Endothelial cell (in vitro differentiated cells): ENCODE measurements around the gene APOL6. TPM values are rescaled to one million over a fixed set of nuclear protein-coding genes. Genes with fewer than 3 reads are reported as not detected.

Experiments used
- DNase-seq: peaks from one replicate; pipeline ENCODE4 v3.0.0; 2021; ENCODE audit warnings: low spot score
- H3K27ac Mint-ChIP-seq: one replicate; pipeline ENCODE4 v1.8.0; 2021; ENCODE audit warnings: mixed read lengths, inconsistent platforms; ENCODE audit not compliant: unreplicated experiment
- H3K27me3 Mint-ChIP-seq: one replicate; pipeline ENCODE4 v1.8.0; 2021; ENCODE audit warnings: mild to moderate bottlenecking, moderate library complexity, mixed read lengths, inconsistent platforms; ENCODE audit not compliant: unreplicated experiment
- H3K36me3 Mint-ChIP-seq: one replicate; pipeline ENCODE4 v1.8.0; 2021; ENCODE audit warnings: mild to moderate bottlenecking, low read depth, mixed read lengths, inconsistent platforms; ENCODE audit not compliant: unreplicated experiment
- H3K4me1 Mint-ChIP-seq: one replicate; pipeline ENCODE4 v1.8.0; 2021; ENCODE audit warnings: mild to moderate bottlenecking, mixed read lengths, inconsistent platforms; ENCODE audit not compliant: unreplicated experiment
- H3K4me3 Mint-ChIP-seq: one replicate; pipeline ENCODE4 v1.8.0; 2021; ENCODE audit warnings: mild to moderate bottlenecking, mixed read lengths, inconsistent platforms; ENCODE audit not compliant: unreplicated experiment
- H3K9me3 Mint-ChIP-seq: one replicate; pipeline ENCODE4 v1.8.0; 2021; ENCODE audit warnings: mixed read lengths, inconsistent platforms; ENCODE audit not compliant: unreplicated experiment
- total RNA-seq: library from RNA; stranded (reverse); fragmentation: NEBNext Ultra II Directional; extraction: Animal tissue kit (Norgen Biotek cat#: 25700); gene quantifications from one replicate; pipeline ENCODE4 v1.2.1, GENCODE V29; 2021; ENCODE audit not compliant: unreplicated experiment
- TF ChIP-seq, protein P1 (sequence below): fragments of 200-600 bp; sonication (generic); IDR thresholded peaks from one replicate; pipeline ENCODE4 v1.5.0; 2021; ENCODE audit warnings: antibody characterized with exemption; ENCODE audit not compliant: unreplicated experiment

Gene APOL6
- total RNA-seq, 1 donor from 2014 or later: 0.23 TPM

DNA sequence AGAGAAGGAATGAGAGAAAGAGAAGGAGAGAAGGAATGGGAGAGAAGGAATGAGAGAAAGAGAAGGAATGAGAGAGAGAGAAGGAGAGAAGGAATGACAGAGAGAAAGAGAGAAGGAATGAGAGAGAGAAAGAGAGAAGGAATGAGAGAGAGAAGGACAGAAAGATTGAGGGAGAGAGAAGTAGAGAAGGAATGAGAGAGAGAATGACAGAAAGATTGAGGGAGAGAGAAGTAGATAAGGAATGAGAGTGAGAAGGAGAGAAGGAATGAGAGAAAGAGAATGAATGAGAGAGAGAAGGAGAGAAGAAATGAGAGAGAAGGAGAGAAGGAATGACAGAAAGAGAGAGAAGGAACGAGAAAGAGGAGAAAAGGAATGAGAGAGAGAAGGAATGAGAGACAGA, 35.3 kb downstream of the APOL6 start:
- no peaks in the 10 kb centered on the region for H3K4me1 Mint-ChIP-seq
- H3K36me3 Mint-ChIP-seq: peaks cover 3% of the 10 kb centered on the region
- H3K27ac Mint-ChIP-seq: no peak overlapping the region
- H3K27me3 Mint-ChIP-seq: peaks cover 1% of the 10 kb centered on the region
- TF ChIP-seq, protein P1, sequence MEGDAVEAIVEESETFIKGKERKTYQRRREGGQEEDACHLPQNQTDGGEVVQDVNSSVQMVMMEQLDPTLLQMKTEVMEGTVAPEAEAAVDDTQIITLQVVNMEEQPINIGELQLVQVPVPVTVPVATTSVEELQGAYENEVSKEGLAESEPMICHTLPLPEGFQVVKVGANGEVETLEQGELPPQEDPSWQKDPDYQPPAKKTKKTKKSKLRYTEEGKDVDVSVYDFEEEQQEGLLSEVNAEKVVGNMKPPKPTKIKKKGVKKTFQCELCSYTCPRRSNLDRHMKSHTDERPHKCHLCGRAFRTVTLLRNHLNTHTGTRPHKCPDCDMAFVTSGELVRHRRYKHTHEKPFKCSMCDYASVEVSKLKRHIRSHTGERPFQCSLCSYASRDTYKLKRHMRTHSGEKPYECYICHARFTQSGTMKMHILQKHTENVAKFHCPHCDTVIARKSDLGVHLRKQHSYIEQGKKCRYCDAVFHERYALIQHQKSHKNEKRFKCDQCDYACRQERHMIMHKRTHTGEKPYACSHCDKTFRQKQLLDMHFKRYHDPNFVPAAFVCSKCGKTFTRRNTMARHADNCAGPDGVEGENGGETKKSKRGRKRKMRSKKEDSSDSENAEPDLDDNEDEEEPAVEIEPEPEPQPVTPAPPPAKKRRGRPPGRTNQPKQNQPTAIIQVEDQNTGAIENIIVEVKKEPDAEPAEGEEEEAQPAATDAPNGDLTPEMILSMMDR: no peak
- H3K9me3 Mint-ChIP-seq: no peaks in the 10 kb centered on the region
- no peak for DNase-seq
- H3K4me3 Mint-ChIP-seq: no peak overlapping the region

DNA sequence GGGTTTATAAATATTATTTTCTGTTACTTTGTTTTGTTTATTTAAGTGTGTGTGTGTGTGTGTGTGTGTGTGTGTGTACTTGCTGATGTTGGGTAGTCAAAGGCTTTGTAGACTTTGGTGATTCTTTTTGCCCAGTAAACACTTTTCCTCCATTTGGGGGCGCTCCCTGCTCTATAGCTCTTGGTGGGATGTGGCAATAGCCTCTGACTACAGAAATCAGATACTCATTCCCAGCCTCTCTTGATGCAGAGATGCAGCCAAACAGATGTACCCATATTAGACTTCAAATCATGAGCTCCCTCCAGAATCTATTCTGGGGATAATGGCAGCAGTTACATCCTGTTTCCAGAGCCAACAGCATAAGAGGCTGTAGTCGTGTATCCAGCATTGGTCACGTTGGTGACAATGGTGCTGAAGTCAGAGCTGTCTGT, 36.0 kb downstream of the APOL6 start:
- no peak for DNase-seq
- Mint-ChIP-seq H3K4me3 (no peak overlapping the region), H3K4me1 (no peaks in the 10 kb centered on the region), H3K27me3 (peaks cover 2% of the 10 kb centered on the region), H3K36me3 (peaks cover 3% of the 10 kb centered on the region), H3K27ac (no peak overlapping the region), H3K9me3 (no peaks in the 10 kb centered on the region)
- TF ChIP-seq, protein P1: no peak

DNA sequence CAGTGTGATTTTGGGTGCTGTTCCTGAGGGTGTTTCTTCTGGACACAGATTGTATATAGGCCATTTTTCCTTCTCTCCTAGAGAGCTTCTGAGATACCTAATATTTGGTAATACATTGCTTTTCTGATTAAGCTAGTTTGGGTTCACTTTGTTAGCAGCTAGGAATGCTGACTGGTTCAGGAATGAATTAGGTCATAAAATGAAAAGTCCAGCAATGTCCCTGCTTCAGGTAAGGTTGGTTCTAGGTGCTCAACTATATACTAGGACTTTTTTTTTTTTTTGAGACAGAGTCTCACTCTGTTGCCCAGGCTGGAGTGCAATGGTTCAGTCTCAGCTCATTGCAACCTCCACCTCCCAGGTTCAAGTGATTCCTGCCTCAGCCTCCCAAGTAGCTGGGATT, 36.5 kb downstream of the APOL6 start:
- TF ChIP-seq, protein P1: no peak
- H3K9me3 Mint-ChIP-seq: no peaks in the 10 kb centered on the region
- H3K27ac Mint-ChIP-seq: no peak overlapping the region
- no peak overlapping the region for H3K4me3 Mint-ChIP-seq
- H3K4me1 Mint-ChIP-seq: peaks cover under 1% of the 10 kb centered on the region
- peaks cover 4% of the 10 kb centered on the region for H3K27me3 Mint-ChIP-seq
- DNase-seq: no peak
- peaks cover 3% of the 10 kb centered on the region for H3K36me3 Mint-ChIP-seq

DNA sequence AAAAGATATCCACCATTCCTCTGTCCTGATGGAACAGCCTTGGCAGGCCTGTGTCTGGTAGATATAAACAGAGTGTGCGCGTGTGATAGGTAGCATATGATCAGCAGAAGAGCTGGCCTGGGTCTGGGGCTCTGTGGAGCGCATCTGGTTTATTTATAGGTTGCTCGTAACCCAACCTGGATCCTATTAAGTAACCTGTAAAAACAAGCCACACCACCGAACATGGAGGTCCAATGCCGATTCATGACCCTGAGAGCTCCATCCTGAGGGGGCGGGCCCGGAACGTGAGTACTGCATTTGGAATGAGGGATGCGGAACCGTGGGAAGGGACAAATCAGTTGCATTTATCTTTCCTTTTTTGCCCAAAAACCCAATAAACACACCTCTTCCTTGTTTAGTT, 37.5 kb downstream of the APOL6 start:
- DNase-seq: no peak

DNA sequence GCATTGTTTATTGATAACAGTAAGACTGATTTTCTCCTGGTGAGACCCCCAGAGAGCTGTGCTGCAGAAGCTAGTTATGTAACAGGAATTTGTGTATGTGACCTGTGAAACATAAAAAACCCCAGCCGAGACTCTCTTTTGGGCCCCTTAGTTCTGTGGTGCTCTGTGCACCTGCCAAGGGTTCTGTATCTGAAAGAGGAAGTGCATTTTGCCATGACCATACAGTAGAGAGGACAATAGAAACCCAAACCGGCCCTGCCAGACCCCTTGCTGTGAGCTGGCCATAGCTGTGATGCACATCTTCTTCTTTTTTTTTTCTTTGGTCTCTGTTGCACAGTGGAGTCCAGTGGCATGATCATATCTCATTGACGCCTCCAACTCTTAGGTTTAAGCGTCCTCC, 38.1 kb downstream of the APOL6 start:
- DNase-seq: no peak
- TF ChIP-seq, protein P1: no peak
- peaks cover 3% of the 10 kb centered on the region for H3K36me3 Mint-ChIP-seq
- peaks cover 7% of the 10 kb centered on the region for H3K4me1 Mint-ChIP-seq
- no peaks in the 10 kb centered on the region for H3K9me3 Mint-ChIP-seq
- H3K27me3 Mint-ChIP-seq: peaks cover 3% of the 10 kb centered on the region
- no peak overlapping the region for H3K27ac Mint-ChIP-seq
- H3K4me3 Mint-ChIP-seq: no peak overlapping the region

More for the DNA sequence above, 37.5 kb downstream of the APOL6 start:
- peaks cover 7% of the 10 kb centered on the region for H3K4me1 Mint-ChIP-seq
- no peaks in the 10 kb centered on the region for H3K9me3 Mint-ChIP-seq
- H3K27ac Mint-ChIP-seq: no peak overlapping the region
- no peak overlapping the region for H3K4me3 Mint-ChIP-seq
- H3K27me3 Mint-ChIP-seq: peaks cover 3% of the 10 kb centered on the region
- TF ChIP-seq, protein P1: no peak
- peaks cover 3% of the 10 kb centered on the region for H3K36me3 Mint-ChIP-seq
